Measurements from ENCODE around the gene CDC42BPB.
"Not testable (repeated sequence)": the region's sequence is repeated elsewhere in the genome, so short reads cannot be mapped to it uniquely, and the experiment has no call there.

CDC42BPB gene

DNA sequence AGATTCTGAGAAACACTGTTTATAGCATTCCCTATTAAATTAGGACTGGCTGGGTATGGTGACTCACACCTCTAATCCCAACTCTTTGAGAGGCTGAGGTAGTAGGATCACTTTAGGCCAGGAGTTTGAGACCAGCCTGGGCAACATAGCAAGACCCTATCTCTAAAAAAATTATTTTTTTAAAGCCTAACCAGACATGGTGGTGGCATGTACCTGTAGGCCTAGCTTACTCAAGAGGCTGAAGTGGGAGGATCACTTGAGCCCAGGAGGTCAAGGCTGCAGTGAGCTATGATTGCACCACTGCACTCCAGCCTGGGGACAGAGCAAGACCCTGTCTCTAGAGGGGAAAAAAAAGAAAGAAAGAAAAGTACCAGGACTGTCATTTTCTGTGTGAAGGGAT lies 160.6 kb downstream of the CDC42BPB start:
- not testable (repeated sequence) for FAIRE-seq

DNA sequence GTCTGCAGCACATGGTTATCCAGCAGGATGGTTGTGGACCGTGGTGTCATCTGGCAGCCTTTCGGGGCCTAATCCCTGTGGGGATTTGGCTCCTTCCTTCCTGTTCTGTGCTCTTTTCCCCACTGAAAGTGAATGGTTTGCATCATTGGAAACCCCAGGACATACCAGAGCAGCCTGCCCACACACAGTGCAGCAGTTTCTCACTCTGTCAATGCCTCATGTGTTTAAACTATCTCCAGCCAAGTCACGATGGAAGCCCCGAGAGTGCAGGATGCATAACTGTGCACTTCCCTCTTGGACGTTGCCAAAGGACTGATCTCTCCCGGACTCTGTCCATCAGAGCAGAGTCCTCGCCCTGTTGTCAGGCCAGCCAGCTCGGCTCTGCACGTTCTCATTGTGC lies 163.9 kb downstream of the CDC42BPB start:
- FAIRE-seq, result no peak

DNA sequence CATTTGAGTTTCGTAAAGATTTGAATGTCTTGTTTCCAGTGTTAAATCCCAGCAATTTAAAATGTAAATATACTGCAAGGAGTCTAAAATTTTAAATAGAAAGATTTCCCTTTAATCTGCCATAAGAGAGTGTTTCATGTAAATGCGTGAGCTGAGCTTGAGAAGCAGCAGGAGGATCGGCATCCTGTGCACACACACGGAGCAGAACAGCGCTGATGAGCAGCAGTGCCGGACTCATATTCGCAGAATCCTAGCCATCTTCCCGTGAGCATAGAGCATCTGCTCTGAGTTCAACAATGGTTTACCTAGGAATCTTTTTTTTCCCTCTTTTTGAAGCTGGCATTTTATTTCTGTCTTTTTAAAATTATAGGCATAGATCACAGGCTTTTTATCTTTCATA lies 164.7 kb downstream of the CDC42BPB start:
- no peak for FAIRE-seq

DNA sequence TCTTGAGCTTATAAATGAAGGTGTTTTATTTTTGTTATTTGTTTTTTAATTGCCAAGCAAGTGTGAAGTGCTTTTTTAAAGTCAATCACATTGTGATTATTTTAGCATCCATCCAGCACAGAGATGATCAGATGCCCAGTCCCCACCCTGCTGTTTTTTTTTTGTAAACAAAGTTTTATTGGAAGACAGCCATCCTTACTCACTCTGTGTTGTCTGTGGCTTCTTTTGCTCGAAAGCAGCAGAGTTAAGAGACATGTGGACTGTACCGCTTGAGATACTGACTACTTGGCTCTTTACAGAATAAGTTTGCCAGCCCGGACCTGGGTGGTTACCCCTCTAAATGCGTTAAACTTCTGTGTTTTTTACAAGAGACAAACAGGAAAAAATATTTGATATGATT lies 165.8 kb downstream of the CDC42BPB start:
- no peak for FAIRE-seq

DNA sequence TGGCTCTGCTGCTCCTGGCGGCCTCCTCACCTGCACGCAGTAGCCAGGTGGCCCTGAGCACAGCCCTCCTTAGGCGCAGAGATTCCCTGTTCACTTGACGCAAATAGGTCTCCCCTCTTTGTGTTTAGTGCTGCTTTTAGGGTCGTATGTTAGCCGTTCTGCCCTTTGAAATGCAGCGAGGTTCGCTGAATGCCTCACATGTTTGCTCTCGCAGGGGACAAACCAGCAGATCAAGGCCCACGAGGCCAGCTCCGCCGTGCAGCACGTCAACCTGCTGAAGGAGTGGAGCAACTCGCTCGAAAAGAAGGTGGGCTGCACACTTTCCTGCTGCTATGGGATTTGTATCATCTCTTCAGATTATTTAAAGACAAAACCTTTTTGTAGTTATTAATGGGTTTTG lies 166.2 kb downstream of the CDC42BPB start:
- no peak for FAIRE-seq

DNA sequence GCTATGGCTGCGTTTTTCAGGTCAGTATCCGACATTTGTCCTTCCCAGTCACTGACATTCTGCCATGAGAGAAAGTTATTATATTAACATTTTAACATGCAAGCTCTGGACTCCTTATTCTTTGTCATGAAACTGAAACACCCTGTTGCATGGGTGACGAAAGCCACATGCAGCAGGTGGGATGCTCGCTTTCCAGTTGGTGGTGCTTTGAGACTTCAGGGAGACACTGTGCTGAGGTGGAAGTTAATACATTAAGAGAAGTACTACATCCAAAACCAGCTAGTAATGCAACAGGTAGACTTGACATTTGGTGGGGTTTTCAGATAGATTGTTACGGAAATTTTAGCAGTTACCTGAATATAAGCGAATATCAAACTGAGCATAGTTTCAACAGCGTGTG lies 167.7 kb downstream of the CDC42BPB start:
- FAIRE-seq, result no peak

DNA sequence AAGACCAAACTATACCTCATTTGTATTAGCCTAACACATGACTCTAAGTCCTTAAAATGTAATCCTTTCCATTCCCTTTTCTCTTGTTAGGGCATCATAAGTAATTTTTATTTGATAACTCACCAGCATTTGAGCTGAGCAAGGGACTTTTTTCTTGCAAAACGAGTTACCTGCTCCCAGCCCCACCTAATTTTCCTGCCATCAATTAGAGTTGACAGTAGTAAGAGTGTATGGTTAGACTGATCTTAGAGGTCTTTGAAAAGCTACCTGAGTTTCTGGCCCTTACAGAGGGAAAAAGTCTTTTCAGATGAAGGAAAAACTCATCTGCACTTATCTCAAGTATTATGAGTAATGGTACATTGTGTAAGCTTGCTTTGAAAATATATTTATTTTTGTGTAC lies 168.6 kb downstream of the CDC42BPB start:
- no peak for FAIRE-seq

DNA sequence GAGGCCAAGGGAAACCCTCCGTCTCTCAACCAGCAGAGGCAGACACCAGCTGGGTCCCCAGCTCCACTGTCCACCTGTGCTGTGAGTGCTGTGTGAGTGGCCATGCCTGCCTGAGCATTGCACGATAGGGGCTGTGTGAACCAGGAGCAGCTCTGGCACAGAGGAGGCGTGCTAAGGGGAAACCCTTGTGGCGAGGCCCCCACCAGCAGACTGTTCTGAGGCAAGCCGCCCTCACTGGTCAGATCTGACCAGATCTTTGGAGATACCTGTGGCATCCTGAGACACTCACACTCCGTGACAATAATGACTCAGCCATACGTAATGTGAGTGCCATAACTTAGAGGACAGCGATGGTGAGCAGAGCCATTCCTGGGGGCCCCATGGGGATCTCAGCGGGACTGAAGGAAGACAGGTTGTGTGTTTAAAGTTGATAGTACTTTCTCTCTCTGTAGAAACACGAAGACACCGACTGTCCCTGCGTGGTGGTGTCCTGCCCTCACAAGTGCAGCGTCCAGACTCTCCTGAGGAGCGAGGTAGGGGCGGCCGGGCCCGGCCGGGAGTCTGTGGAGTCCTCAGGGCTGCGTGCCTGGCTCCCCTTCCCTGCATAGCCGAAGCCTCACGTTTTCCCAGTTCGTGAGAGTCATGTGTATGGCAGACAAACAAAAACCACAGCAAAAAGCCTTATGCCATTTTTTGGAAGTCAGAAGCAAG lies 171.5 kb downstream of the CDC42BPB start:
- no peak for FAIRE-seq

DNA sequence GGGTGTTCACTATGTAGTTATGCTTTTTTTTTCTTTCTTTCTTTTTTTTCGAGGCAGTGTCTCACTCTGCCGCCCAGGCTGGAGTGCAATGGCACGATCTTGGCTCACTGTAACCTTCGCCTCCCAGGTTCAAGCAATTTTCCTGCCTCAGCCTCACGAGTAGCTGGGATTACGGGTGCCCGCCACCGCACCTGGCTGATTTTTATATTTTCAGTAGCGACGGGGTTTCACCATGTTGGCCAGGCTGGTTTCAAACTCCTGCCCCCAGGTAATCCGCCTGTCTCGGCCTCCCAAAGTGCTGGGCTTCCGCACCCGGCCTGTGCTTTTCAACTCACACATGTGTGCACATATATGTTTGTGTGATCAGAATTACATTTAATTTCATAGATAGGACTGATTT lies 173.8 kb downstream of the CDC42BPB start:
- no peak for FAIRE-seq

DNA sequence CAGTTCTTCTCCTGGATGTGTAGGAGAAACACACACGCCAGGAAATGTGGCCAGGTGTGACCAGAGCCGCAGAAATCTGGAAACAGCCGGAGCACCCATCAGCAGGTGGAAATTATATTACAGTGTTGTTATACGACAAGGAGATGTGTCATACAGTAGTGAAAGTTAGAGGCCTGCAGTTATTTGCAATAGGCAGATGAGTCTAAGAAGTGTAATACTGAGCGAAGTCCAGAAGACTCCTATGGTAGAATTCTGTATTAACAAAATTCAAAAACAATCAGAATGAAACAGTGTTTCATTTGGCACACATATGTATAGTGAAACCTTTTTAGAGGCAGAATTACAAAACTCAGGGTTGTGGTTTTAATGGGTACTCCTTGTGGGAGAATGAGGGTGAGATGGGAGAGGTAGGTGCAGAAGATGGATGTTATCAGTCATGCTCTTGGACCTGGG lies 174.2 kb downstream of the CDC42BPB start:
- no peak for FAIRE-seq

All from endometrium (tissue), 2 donors.